ENCODE results near the gene PIM1.
"Not testable (repeated sequence)": the region's sequence is repeated elsewhere in the genome, so short reads cannot be mapped to it uniquely, and the experiment has no call there.

The PIM1 gene

GRCh38 chr6:37171970-37172812 lies 2.2 kb downstream of the PIM1 start:
- peak; percentile 93 for DNase-seq

DNA sequence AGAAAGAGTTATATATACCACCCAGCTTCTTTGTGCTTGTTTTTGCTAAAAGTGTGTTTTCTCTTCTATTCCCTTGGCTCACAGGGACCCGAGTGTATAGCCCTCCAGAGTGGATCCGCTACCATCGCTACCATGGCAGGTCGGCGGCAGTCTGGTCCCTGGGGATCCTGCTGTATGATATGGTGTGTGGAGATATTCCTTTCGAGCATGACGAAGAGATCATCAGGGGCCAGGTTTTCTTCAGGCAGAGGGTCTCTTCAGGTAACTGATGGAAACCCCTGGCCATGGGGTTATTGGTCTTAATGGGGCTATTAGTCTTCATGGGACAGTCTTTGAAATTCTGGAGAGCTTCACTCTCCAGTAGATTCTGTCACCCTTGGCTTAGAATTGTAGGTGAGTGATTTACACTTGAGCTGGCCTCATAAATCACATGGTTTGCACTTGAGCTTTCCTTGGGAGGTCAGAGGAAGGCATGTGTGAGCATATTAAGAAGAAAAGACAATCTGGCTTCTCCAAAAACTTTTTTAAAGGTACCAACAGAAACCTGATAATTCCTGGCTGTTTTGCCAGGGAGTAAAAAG lies 3.0 kb downstream of the PIM1 start:
- DNase-seq: no peak

DNA sequence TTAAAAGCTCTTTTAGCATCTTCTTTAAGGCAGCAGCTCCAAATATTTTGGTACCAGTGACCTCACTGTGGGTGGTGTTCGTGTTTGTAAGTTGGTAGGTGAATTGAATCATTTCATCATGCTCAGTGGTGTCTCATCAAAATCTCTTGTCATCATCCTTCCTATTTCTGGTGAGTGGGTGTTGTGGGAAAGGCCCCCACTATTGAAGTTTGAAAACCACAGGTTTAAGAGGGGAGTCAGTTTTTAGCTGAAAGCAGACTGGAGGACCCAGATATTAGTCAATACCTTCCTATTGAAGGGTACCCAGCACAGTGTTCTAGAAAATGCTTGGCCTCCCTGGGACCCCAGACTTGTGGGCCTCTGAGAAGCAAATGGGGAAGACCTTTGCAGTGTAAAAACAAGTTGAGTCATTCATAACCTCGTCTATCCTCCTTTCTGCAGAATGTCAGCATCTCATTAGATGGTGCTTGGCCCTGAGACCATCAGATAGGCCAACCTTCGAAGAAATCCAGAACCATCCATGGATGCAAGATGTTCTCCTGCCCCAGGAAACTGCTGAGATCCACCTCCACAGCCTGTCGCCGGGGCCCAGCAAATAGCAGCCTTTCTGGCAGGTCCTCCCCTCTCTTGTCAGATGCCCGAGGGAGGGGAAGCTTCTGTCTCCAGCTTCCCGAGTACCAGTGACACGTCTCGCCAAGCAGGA lies 3.7 kb downstream of the PIM1 start:
- DNase-seq: no peak

DNA sequence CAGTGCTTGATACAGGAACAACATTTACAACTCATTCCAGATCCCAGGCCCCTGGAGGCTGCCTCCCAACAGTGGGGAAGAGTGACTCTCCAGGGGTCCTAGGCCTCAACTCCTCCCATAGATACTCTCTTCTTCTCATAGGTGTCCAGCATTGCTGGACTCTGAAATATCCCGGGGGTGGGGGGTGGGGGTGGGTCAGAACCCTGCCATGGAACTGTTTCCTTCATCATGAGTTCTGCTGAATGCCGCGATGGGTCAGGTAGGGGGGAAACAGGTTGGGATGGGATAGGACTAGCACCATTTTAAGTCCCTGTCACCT lies 4.2 kb downstream of the PIM1 start:
- DNase-seq: no peak

DNA sequence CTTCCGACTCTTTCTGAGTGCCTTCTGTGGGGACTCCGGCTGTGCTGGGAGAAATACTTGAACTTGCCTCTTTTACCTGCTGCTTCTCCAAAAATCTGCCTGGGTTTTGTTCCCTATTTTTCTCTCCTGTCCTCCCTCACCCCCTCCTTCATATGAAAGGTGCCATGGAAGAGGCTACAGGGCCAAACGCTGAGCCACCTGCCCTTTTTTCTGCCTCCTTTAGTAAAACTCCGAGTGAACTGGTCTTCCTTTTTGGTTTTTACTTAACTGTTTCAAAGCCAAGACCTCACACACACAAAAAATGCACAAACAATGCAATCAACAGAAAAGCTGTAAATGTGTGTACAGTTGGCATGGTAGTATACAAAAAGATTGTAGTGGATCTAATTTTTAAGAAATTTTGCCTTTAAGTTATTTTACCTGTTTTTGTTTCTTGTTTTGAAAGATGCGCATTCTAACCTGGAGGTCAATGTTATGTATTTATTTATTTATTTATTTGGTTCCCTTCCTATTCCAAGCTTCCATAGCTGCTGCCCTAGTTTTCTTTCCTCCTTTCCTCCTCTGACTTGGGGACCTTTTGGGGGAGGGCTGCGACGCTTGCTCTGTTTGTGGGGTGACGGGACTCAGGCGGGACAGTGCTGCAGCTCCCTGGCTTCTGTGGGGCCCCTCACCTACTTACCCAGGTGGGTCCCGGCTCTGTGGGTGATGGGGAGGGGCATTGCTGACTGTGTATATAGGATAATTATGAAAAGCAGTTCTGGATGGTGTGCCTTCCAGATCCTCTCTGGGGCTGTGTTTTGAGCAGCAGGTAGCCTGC lies 4.8 kb downstream of the PIM1 start:
- DNase-seq: no peak

- no peak for DNase-seq
Measured at GRCh38 chr6:37175332-37176267, 5.6 kb downstream of the PIM1 start.

- DNase-seq: no peak
Measured at GRCh38 chr6:37176268-37177076, 6.5 kb downstream of the PIM1 start.

- no peak for DNase-seq
Measured at GRCh38 chr6:37177077-37177934, 7.4 kb downstream of the PIM1 start.

GRCh38 chr6:37177935-37178517 lies 8.1 kb downstream of the PIM1 start:
- no peak for DNase-seq

DNA sequence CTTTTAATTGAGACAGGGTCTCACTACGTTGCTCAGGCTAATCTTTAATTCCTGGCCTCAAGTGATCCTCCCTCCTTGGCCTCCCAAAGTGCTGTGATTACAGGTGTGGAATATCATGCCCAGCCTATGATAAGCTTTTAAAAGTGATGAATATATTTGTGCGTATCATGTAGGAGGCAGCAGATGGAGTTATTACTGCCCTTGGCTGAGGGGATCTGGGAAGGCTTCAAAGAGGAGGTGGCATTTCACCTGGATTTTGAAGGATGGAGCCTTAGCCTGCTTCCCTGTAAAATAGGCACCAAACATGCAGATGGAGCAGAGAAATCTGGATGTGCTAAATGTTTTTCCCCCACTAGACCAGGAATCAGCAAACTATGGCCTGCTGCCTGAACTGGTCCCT lies 10.1 kb downstream of the PIM1 start:
- DNase-seq: no peak

- DNase-seq: not testable (repeated sequence)
Measured at GRCh38 chr6:37180610-37181009, 10.7 kb downstream of the PIM1 start.

- no peak for DNase-seq
Measured at GRCh38 chr6:37182736-37183590, 13.0 kb downstream of the PIM1 start.

GRCh38 chr6:37185949-37186720 lies 16.2 kb downstream of the PIM1 start:
- DNase-seq: not testable (repeated sequence)

DNA sequence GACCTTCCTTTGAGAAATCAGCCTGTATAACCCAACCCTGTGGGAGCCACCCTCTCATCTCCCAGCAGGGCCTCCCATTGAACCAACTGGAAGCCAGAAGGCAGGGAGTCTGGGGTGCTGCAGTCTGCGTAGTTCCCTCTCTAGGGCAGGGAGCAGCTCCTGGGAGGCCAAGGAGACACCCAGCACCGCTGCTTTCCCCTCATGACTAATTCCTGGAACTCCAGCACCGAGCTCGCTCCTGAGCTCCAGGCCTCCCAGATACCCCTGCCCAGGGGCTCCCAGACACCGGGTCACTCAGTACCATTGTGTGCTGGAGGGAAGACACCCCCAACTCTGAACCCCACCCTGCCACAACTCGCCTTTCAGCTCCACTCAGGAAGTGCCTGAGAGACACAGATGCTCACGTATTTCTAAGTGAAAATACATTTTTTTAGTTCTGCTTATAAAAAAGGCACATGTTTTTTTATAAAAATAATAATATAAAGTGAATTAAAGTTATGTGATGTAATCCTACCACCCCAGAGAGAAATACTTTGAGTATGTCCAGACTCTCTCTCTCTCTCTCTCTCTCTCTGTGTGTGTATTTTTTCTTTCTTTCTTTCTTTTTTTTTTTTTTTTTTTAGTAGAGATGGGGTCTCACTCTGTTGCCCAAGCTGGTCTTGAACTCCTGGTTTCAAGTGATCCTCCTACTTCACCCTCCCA lies 17.5 kb downstream of the PIM1 start:
- no peak for DNase-seq

DNA sequence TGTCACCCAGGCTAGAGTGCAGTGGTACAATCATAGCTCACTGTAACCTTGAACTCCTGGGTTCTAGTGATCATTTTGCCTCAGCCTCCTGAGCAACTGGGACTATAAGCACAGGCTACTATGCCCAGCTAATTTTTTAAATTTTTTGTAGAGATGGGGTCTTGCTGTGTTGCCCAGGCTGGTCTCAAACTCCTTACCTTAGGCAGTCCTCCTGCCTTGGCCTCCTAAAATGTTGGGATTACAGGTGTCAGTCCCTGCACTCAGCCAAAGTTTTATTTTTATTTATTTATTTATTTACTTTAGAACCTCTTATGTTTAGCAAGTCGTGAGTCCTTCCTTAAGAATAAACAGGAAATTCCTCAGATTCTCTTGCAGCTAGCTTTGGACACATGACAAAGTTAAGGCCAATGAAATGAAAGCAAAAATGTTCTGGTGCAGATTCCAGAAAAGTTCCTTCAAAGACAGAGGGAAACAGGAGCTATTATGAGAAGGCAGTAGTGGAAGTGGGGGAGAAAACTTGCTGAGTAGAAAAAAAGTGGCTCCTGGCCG lies 19.1 kb downstream of the PIM1 start:
- no peak for DNase-seq

DNA sequence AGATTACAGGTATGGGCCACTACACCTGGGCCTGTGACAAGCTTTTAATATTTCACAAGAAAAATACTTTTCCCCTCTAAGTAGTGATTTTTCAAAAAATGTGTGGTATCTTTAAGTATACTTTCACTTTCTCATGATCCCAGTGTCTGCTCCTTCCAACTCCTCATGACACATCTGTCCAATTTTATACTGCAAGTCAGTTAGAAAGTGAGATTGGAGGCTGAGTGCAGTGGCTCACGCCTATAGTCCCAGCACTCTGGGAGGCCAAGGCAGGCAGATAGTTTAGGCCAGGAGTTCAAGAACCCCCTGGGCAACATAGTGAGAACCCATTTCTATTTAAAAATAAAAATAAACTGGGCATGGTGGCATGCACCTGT lies 20.2 kb downstream of the PIM1 start:
- DNase-seq: no peak

GRCh38 chr6:37192666-37193065 lies 22.7 kb downstream of the PIM1 start:
- DNase-seq: no peak
